Ovary (tissue), 9 donors: ENCODE measurements around the gene SLIT3. TPM values are rescaled to one million over a fixed set of nuclear protein-coding genes. Genes with fewer than 3 reads are reported as not detected.

Source experiments
- DNase-seq, 5 donors: peaks; one replicate each; pipeline ENCODE4 v3.0.0-alpha.2; 2019 to 2020
- H3K27ac ChIP-seq, 2 donors: fragments of 200-600 bp; one replicate each; pipeline versions ENCODE4 v1.5.1 to v1.8.0; 2019 to 2022
- H3K27me3 ChIP-seq: fragments of 200-600 bp; one replicate; pipeline ENCODE4 v1.8.0; 2022
- H3K36me3 ChIP-seq: fragments of 200-600 bp; sonication (generic); one replicate; pipeline ENCODE4 v1.5.1; 2019
- H3K4me1 ChIP-seq: one replicate; pipeline ENCODE4 v1.8.1; 2013; ENCODE audit warnings: mild to moderate bottlenecking, moderate library complexity; ENCODE audit not compliant: insufficient read depth
- H3K4me3 ChIP-seq: fragments of 200-600 bp; sonication (generic); one replicate; pipeline ENCODE4 v1.5.1; 2017
- H3K9me3 ChIP-seq, 2 donors: fragments of 200-600 bp in 1 of 2; sonication (generic) in 1 of 2; one replicate each; pipeline versions ENCODE4 v1.5.1 to v1.8.1; 2013 to 2019; ENCODE audit warnings: mild to moderate bottlenecking in 1 of 2, moderate library complexity in 1 of 2
- EP300 ChIP-seq: sonication (generic); formaldehyde crosslinking; IDR thresholded peaks from one replicate; pipeline ENCODE4 v1.6.1; 2017; ENCODE audit warnings: antibody characterized with exemption
- POLR2A ChIP-seq: fragments of 450-650 bp; IDR thresholded peaks from one replicate; pipeline ENCODE4 v1.6.1; 2017; ENCODE audit warnings: antibody characterized with exemption, mild to moderate bottlenecking, moderate library complexity
- WGBS, 3 donors: extraction: QIAGEN DNeasy Blood & Tissue Kit in 1 of 3; methylation state at CpG; one replicate each; pipeline versions ENCODE4 v1.1.5 to v1.1.7; 2013 to 2017; 5-methylcytosine and 5-hydroxymethylcytosine counted together
- intact Hi-C, 4 donors: fragments of 100-400 bp; cut with DNase I; formaldehyde crosslinking; loops; one replicate each; pipeline versions ENCODE4 v1.11.0 to v1.15.1; 2022 to 2023
- polyA plus RNA-seq, 2 donors: library from polyadenylated mRNA; stranded (reverse); fragments of 200-250 nt in 1 of 2; fragments of 350-450 nt in 1 of 2; fragmentation: Illumina TruSeq in 1 of 2; extraction: RNeasy Lipid Tissue Mini Kit (QIAGEN cat#74804) in 1 of 2; gene quantifications; one replicate each; pipeline ENCODE4 v1.2.3, GENCODE V29; 2013 to 2014
- total RNA-seq, 7 donors: library from RNA; depleted of rRNA in 2 of 7; stranded (reverse); fragments of >200 nt in 2 of 7; fragmentation: NEBNext Ultra II Directional in 3 of 7; extraction: Animal tissue kit (Norgen Biotek cat#: 25700) in 3 of 7; gene quantifications; one replicate each; pipeline versions ENCODE4 v1.1.0 to v1.2.4, GENCODE V29; 2016 to 2023
- TF ChIP-seq, protein P1 (sequence below), 3 donors: fragments of 450-650 bp in 2 of 3; fragments of 200-600 bp in 1 of 3; IDR thresholded peaks; one replicate each; pipeline versions ENCODE4 v1.5.1 to v1.8.0; 2016 to 2022; ENCODE audit warnings: antibody characterized with exemption in 3 of 3, mild to moderate bottlenecking in 1 of 3
- donor health status: DM: no; HTN: no; CAD: no; lungs with moderate emphysema.
- donor health status: DM: no; HTN: no; CAD: no.
- donor health status: Bipolar disorder and iron deficiency.
- donor health status: DM: yes; HTN: yes; CAD: no.
- donor health status: DM: no; HTN: no; CAD: no.
- donor health status: DM: yes; HTN: yes; CAD: no.

Gene SLIT3
- total and polyA plus RNA-seq, 9 donors, result 10.3 to 106 (median 24.4) TPM

DNA sequence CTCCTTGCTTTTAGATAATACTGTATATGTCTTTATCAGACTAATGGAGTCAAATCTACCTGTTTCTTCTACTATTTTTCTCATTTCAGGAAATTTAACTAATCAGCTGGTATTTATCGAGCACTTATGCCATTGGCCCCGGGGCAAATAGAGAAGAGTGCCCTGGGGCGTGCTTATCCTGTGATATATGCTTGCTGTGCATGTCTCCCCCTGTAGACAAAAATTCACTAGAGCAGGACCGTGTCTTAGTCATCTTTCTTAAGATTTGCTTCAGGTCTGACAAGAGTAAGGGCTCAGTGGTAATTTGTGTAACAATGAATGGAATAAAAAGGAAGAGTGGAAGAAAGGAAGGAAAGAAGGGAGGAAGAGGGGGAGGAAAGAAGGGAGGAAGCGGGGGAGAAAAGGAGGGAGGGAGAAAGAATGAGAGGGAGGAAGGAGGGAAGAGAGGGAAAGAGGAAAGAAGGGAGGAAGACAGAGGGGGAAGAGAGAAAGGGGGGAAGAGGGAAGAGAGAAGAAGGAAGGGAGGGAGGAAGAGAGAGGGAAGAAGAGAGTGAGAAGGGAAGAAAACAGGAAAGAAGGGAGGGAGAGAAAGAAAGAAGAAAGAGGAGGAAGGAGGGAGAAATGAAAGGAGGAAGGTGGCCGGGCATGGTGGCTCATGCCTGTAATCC is 426.1 kb downstream of the SLIT3 start:
- DNase-seq, result no peak
- Histone ChIP-seq H3K4me3 (no peak overlapping the region), H3K36me3 (no peaks in the 10 kb centered on the region), H3K4me1 (no peaks in the 10 kb centered on the region), H3K27me3 (no peaks in the 10 kb centered on the region), H3K9me3 (no peaks in the 10 kb centered on the region), H3K27ac (no peak overlapping the region)
- 57 to 74% (median 61%) methylated on average over 6 of the region's 6 CpGs for WGBS, 3 donors
- TF ChIP-seq EP300, result no peak
- TF ChIP-seq, protein P1, sequence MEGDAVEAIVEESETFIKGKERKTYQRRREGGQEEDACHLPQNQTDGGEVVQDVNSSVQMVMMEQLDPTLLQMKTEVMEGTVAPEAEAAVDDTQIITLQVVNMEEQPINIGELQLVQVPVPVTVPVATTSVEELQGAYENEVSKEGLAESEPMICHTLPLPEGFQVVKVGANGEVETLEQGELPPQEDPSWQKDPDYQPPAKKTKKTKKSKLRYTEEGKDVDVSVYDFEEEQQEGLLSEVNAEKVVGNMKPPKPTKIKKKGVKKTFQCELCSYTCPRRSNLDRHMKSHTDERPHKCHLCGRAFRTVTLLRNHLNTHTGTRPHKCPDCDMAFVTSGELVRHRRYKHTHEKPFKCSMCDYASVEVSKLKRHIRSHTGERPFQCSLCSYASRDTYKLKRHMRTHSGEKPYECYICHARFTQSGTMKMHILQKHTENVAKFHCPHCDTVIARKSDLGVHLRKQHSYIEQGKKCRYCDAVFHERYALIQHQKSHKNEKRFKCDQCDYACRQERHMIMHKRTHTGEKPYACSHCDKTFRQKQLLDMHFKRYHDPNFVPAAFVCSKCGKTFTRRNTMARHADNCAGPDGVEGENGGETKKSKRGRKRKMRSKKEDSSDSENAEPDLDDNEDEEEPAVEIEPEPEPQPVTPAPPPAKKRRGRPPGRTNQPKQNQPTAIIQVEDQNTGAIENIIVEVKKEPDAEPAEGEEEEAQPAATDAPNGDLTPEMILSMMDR (IDR thresholded peaks at IDR 0.05), result no peak
- no peak for TF ChIP-seq POLR2A
- intact Hi-C loops, result no loop called here

DNA sequence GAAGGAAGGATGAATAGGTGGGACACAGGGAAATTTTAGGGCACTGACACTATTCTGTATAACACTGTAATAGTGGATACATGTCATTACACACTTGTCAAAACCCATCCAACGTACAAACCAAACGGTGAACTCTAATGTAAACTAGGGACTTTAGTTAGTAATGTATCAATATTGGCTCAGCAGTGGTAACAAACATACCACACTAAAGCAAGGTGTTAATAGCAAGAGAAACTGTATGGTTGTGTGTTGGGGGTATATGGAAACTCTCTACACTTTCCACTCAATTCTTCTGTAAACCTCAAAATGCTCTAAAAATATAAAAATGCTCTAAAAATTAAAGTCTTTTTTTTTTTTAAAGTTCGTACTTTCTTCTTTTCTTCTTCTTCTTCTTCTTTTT is 428.7 kb downstream of the SLIT3 start:
- no peak overlapping the region for H3K27ac ChIP-seq
- no peaks in the 10 kb centered on the region for H3K9me3 ChIP-seq
- no peak overlapping the region for H3K4me3 ChIP-seq
- WGBS, 3 donors, result 74 to 85% (median 77%) methylated on average over 3 of the region's 3 CpGs
- intact Hi-C loops, result no loop called here
- H3K27me3 ChIP-seq, result no peaks in the 10 kb centered on the region
- H3K36me3 ChIP-seq, result no peaks in the 10 kb centered on the region
- no peaks in the 10 kb centered on the region for H3K4me1 ChIP-seq
- DNase-seq, result no peak
- no peak for TF ChIP-seq POLR2A
- TF ChIP-seq, protein P1 (IDR thresholded peaks at IDR 0.05), result no peak

DNA sequence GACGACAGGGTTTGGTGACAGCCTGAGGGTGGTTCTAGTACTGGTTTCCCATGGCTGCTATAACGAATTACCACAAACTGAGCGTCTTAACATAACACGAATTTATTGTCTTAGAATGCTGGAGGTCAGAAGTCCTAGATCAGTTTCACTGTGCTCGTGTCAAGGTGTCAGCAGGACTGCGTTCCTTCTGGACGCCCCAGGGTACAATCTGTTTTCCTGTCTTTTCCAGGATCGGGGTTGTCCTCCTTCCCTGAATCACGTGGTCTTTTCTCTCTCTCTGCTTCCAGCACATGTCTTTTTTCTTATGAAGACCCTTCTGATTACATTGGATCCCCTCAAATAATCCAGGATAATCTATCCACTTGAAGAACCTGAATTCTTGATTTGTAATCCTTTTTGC is 430.0 kb downstream of the SLIT3 start:
- no peak overlapping the region for H3K4me3 ChIP-seq
- no peaks in the 10 kb centered on the region for H3K4me1 ChIP-seq
- no peaks in the 10 kb centered on the region for H3K36me3 ChIP-seq
- DNase-seq, result no peak
- no peak for TF ChIP-seq POLR2A
- TF ChIP-seq, protein P1 (IDR thresholded peaks at IDR 0.05), result no peak
- WGBS, 3 donors, result 81 to 83% (median 81%) methylated on average over 9 of the region's 9 CpGs
- H3K27ac ChIP-seq, result no peak overlapping the region
- no peaks in the 10 kb centered on the region for H3K27me3 ChIP-seq
- no peaks in the 10 kb centered on the region for H3K9me3 ChIP-seq
- intact Hi-C loops, result no loop called here

DNA sequence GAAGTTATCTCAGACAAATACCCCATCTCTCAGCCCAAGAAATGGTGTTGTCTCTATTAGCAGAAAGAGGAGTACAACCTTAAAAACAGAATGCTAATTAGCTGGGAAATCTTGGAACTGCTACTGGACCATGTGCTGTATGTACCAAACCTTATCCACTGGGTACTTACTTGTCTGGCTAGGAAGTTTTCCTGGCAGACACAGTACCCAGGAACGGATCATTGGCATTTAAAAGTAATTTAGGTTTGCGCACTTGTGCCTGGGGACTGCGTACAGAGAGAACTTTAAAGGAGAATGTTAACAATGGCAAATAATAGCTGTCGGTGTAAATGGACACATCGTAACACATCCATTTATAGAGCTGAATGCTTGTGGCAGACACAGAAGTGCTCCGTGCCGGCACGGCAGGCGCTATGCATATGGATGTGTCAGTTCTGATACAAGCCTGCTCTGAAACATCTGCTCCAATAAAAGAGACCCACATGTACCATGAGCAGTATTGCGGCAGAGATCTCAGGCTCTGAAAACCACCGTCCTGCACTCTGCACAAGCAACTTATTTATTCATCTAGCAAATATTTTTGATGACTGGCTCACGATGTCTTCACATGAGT is 431.2 kb downstream of the SLIT3 start:
- DNase-seq, result no peak
- Histone ChIP-seq H3K36me3 (no peaks in the 10 kb centered on the region), H3K27me3 (no peaks in the 10 kb centered on the region), H3K27ac (no peak overlapping the region), H3K4me1 (no peaks in the 10 kb centered on the region), H3K9me3 (no peaks in the 10 kb centered on the region), H3K4me3 (no peak overlapping the region)
- WGBS, 3 donors, result 62 to 72% (median 66%) methylated on average over 12 of the region's 12 CpGs
- intact Hi-C loops, result no loop called here
- TF ChIP-seq POLR2A, result no peak
- TF ChIP-seq EP300, result no peak
- TF ChIP-seq, protein P1 (IDR thresholded peaks at IDR 0.05), result no peak
